Measurements from ENCODE around the gene HOXC9.

HOXC9 gene

GRCh38 chr12:54000116-54001114 lies at the start of gene HOXC9:
Gene HOXC9, plus strand, starts transcription at chr12:54000161. Its CDS starts 28 bp downstream, at chr12:54000189.
- DNase-seq (ENCODE audit: low spot score): peak; percentile 44

DNA sequence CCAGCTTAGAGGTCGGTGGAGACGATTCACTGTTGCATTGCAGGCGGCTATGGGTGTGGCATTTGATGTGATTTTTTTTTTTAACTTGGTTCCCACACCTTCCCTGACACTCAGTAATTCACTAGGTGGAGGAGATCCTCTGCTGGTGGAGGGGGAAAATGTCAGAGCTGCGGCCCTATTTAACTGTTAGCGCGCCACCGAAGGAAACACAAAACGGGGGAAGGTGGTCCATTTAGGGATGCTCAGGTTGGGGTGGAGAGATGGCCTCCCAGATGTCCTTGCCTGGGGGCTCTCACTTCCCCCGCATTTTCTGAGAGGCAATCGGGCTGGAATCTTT lies 49.6 kb upstream of the HOXC9 start:
- no peak for DNase-seq (ENCODE audit: low spot score)
- FAIRE-seq: no peak

More at GRCh38 chr12:54000116-54001114, at the start of gene HOXC9:
- no peak for FAIRE-seq

DNA sequence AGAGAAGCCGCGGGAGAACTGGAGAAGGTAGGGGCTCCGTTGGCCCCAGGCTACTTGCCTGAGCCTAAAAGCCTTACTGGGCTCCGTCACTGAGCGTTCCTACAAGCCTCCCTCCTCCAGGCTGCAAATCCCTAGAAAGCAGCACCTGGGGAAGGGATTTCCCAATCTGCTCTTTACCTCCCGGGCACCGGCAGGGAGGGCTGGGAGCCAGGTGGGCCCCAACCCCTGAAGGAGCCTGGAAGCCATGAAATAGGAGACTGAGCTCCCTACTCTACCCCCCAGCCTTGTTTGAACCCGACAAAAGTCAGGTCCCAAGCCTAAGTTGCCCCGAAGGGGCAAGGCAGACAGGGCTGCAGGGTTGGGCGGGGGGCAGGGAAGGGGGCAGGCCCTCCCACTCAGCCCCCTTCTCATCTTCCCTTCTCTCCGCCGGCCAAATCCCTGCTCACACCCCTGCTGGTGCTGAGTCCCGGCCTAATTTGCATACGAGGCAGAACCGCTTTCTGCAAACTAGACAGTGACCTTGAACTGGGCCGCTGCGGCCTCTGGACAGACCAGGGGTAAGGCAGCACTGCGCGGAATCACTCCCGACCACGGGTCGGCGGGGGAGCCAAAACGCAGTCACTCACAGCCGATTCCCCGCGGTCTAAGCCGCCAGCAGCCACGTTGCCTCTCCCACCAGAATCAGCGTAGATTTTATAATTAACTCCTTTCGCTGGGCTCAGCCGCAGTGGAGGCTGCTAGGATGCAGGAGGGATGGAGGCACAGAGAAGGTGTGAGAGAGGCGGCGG lies 49.0 kb upstream of the HOXC9 start:
- FAIRE-seq (no peak), DNase-seq (ENCODE audit: low spot score) (no peak)

- no peak for FAIRE-seq
- no peak for DNase-seq (ENCODE audit: low spot score)
These were observed 48.2 kb upstream of the HOXC9 start for GRCh38 chr12:53951577-53952334.

GRCh38 chr12:53952335-53952694 lies 47.6 kb upstream of the HOXC9 start:
- FAIRE-seq: no peak

DNA sequence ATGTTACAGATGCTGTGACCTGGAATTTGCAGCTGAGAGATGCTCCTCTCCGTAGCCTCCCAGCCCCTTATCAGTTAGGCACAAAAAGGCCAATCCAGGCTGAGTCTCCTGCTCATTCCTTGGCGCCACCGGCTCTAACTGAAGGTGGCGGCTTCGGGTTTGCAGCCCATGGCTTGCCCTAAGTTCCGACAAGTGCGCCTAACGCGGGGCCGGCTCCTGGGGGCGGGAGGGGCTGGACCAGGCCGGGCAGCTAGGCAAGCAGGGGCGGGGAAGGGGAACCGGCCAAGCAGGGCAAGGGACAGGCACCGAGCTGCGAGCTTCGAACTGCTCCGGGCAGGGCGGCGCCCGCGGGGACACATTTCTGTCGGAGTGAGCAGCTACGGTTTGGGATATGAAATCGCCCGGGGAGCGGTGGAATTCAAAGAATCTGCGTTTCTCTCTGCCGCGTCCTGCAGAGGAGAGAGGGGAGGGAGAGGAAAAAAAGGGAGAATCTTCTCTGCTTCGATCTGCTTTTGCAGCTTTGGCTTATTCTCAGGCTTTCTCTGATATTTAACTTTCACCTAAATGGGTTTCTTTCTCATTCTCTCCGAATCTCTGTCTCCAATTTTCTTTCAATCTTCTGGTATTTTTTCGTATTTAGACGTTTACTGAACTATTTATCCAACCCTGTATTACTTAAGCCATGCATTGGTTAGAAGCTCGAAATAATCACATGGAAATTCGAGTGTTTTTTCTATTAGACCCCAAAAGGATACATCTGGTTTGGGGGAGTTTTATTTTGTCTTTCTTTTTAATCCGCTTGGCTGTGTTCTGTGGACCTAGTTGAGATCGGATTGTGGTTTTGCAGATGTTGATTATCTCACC lies 46.9 kb upstream of the HOXC9 start:
- DNase-seq (ENCODE audit: low spot score): peak; percentile 62

More at GRCh38 chr12:53952335-53952694, 47.6 kb upstream of the HOXC9 start:
- no peak for DNase-seq (ENCODE audit: low spot score)

GRCh38 chr12:53953831-53954693 lies 45.9 kb upstream of the HOXC9 start:
- no peak for DNase-seq (ENCODE audit: low spot score)
- no peak for FAIRE-seq

More for the DNA sequence above, 46.9 kb upstream of the HOXC9 start:
- no peak for FAIRE-seq

- no peak for FAIRE-seq
These were observed 45.3 kb upstream of the HOXC9 start, which contains the start of gene HOXC12 for GRCh38 chr12:53954694-53955035. Gene HOXC12, plus strand, starts transcription at chr12:53954903. Its CDS starts 27 bp downstream, at chr12:53954930.

GRCh38 chr12:53955036-53955775 lies 44.8 kb upstream of the HOXC9 start:
- no peak for DNase-seq (ENCODE audit: low spot score)
- no peak for FAIRE-seq

More at GRCh38 chr12:53954694-53955035, 45.3 kb upstream of the HOXC9 start, which contains the start of gene HOXC12:
- DNase-seq (ENCODE audit: low spot score): no peak

DNA sequence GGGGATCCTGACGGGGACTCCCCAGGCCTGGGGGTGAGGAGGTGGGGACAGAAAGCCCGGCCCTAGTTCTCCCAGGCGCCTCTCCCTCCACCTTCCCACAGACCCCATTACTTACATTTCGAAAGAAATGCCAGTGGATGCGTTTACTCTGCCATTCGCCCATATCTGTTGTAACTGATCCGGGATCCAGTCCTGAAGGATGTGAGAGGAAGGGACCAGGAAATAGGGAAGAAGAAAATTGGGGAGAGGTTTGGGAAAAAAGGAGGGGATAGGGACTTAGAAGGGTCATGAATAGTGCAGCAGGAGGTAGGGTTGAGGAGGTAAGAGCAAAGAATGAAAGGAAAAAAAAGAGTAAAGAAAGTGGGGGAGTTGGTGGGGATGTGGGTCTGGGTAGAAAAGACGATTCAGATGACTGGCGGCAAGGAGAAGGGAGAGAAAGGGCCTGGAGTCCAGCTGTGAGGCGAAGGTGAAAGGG lies 44.1 kb upstream of the HOXC9 start:
- DNase-seq (ENCODE audit: low spot score) (no peak), FAIRE-seq (no peak)

DNA sequence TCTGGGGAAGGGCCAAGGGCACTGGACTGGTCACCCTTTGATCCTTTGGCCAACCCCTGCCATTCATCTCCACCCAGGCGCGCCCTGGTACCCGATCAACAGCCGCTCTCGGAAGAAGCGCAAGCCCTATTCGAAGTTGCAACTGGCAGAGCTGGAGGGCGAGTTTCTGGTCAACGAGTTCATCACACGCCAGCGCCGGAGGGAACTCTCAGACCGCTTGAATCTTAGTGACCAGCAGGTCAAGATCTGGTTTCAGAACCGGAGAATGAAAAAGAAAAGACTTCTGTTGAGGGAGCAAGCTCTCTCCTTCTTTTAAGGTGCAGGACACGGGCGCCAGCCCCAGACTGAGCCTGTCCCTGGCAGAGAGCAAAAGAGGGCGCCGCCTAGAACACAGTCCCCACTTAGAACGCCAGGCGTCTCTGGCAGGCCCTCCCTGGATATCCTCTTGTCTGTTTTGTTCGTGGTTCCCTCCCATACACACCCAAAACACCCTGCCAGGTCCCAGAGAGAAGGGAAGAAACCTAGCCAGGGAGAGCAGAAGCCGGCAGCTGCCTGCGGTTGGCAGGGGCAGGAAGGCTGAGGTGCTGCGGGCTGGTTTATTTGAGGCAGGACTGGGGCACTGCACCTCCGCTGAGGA lies 43.6 kb upstream of the HOXC9 start:
- FAIRE-seq: no peak
- DNase-seq (ENCODE audit: low spot score): no peak

- FAIRE-seq (no peak), DNase-seq (ENCODE audit: low spot score) (no peak)
These were observed 42.9 kb upstream of the HOXC9 start for GRCh38 chr12:53956914-53957536.

DNA sequence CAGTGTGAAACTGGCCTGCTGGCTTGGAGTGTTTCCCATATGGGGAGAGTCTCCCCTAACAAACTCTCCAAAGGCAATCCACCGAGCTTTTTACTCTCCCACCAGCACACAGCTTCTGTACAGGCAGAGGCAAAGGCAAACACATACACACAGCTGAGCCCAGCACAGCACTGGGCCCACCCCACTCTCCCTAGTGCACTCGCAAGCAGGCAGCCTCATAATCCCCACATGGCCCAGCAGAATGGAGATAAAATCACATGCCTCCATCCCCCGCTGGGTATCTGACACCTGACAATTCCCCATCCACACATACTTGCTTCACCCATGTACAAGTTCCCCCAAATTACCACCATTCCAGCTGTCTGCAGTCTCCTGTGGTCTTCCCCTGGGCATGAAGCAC lies 41.8 kb upstream of the HOXC9 start:
- no peak for DNase-seq (ENCODE audit: low spot score)
- no peak for FAIRE-seq

GRCh38 chr12:53959314-53959713 lies 40.6 kb upstream of the HOXC9 start:
- no peak for DNase-seq (ENCODE audit: low spot score)
- FAIRE-seq: no peak

- DNase-seq (ENCODE audit: low spot score) (no peak), FAIRE-seq (no peak)
These were observed 39.6 kb upstream of the HOXC9 start for GRCh38 chr12:53960187-53961024.

DNA sequence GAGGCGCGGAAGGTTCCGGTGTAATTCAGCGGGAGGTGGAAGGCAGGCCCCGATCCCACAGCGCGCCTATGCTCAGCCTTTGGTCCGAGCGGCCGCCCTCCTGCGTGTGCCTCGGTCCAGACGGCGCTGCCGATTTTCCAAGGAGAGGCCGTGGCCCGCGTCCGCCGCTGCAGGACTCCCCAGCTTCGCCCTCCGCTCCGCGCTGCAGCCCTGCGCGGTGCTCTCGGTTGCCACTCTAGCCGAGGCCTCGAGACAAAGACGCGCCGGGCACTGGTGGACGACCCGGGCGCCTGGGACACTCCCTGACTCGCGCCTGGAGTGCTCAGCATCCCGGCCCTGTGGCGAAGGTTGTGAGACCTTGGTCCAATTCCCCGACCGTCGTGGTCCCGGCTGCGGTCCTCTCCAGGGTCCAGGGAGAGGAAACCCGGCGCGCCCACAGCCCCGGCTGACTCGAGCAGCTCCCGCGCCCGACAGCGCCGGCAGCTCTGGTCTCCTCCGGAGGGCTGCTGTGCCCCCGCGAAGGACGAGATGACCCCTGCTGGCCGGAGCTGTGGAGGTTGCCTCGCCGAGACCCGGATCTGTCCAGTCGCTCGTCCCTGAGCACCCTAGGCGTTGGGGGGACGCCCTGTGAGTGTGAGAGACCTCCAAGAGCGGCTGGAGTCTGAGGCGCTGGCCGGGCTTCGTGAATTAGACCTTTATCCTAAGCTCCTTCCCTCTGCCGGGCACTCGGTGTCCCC lies 38.8 kb upstream of the HOXC9 start:
- FAIRE-seq (no peak), DNase-seq (ENCODE audit: low spot score) (no peak)

Measured in urothelium cell line (cell line).